Stimulated activated memory B cell treated with anti-CD40 and anti-IgM and Interleukin-4, amounts not matched to agents 10 μg/mL and 1 μg/mL and 100 μg/mL, for 72 hours (primary cell): Measurements from ENCODE around the gene CXorf49.
"Not testable (repeated sequence)": the region's sequence is repeated elsewhere in the genome, so short reads cannot be mapped to it uniquely, and the experiment has no call there.

Source experiments
- ATAC-seq: fragments of 150-1000 bp; cut with Tn5 transposase; 2 replicates; pipeline ENCODE4 v1.10.0; 2021
- H3K27ac Mint-ChIP-seq: one replicate; pipeline ENCODE4 v1.8.0; 2022; ENCODE audit warnings: mild to moderate bottlenecking, mixed read lengths
- H3K27me3 Mint-ChIP-seq: one replicate; pipeline ENCODE4 v1.8.0; 2022; ENCODE audit warnings: mixed read lengths
- H3K36me3 Mint-ChIP-seq: one replicate; pipeline ENCODE4 v1.8.0; 2022; ENCODE audit warnings: mixed read lengths
- H3K4me1 Mint-ChIP-seq: one replicate; pipeline ENCODE4 v1.8.0; 2022; ENCODE audit warnings: mixed read lengths
- H3K4me3 Mint-ChIP-seq: one replicate; pipeline ENCODE4 v1.8.0; 2022; ENCODE audit warnings: mild to moderate bottlenecking, moderate library complexity, mixed read lengths
- H3K9me3 Mint-ChIP-seq: one replicate; pipeline ENCODE4 v1.8.0; 2022; ENCODE audit warnings: mixed read lengths

The CXorf49 gene

GRCh38 chrX:71718185-71718584 lies at the start of gene CXorf49:
Gene CXorf49, minus strand, starts transcription at chrX:71718285. Its CDS starts 134 bp downstream, at chrX:71718151.
- H3K27ac Mint-ChIP-seq, H3K27me3 Mint-ChIP-seq, H3K36me3 Mint-ChIP-seq, H3K4me3 Mint-ChIP-seq, H3K4me1 Mint-ChIP-seq, ATAC-seq, H3K9me3 Mint-ChIP-seq: not testable (repeated sequence)

- not testable (repeated sequence) for H3K27me3 Mint-ChIP-seq, ATAC-seq, H3K36me3 Mint-ChIP-seq, H3K4me3 Mint-ChIP-seq, H3K9me3 Mint-ChIP-seq, H3K4me1 Mint-ChIP-seq, H3K27ac Mint-ChIP-seq
Observed at GRCh38 chrX:71767134-71767533, 49.0 kb upstream of the CXorf49 start.

- ATAC-seq: not testable (repeated sequence)
Observed at GRCh38 chrX:71765613-71766012, 47.5 kb upstream of the CXorf49 start.

GRCh38 chrX:71764832-71765231 lies 46.7 kb upstream of the CXorf49 start:
- H3K9me3 Mint-ChIP-seq, H3K27me3 Mint-ChIP-seq, H3K4me1 Mint-ChIP-seq, H3K4me3 Mint-ChIP-seq, H3K27ac Mint-ChIP-seq, H3K36me3 Mint-ChIP-seq, ATAC-seq: not testable (repeated sequence)

More at GRCh38 chrX:71765613-71766012, 47.5 kb upstream of the CXorf49 start:
- H3K4me3 Mint-ChIP-seq, H3K27ac Mint-ChIP-seq, H3K9me3 Mint-ChIP-seq, H3K36me3 Mint-ChIP-seq, H3K4me1 Mint-ChIP-seq, H3K27me3 Mint-ChIP-seq: not testable (repeated sequence)

GRCh38 chrX:71763049-71763448 lies 45.0 kb upstream of the CXorf49 start, which contains the start of gene CXorf49B:
Gene CXorf49B, plus strand, starts transcription at chrX:71763349. Its CDS starts 75 bp downstream, at chrX:71763424.
- H3K4me1 Mint-ChIP-seq, H3K27me3 Mint-ChIP-seq, H3K4me3 Mint-ChIP-seq, H3K36me3 Mint-ChIP-seq, H3K9me3 Mint-ChIP-seq, ATAC-seq, H3K27ac Mint-ChIP-seq: not testable (repeated sequence)

GRCh38 chrX:71760688-71761281 lies 42.7 kb upstream of the CXorf49 start:
- H3K4me1 Mint-ChIP-seq, H3K27ac Mint-ChIP-seq, H3K27me3 Mint-ChIP-seq, H3K36me3 Mint-ChIP-seq, H3K4me3 Mint-ChIP-seq, H3K9me3 Mint-ChIP-seq, ATAC-seq: not testable (repeated sequence)

GRCh38 chrX:71720289-71720886 lies 2.3 kb upstream of the CXorf49 start:
- H3K27ac Mint-ChIP-seq, H3K4me1 Mint-ChIP-seq, ATAC-seq, H3K4me3 Mint-ChIP-seq, H3K9me3 Mint-ChIP-seq, H3K27me3 Mint-ChIP-seq, H3K36me3 Mint-ChIP-seq: not testable (repeated sequence)

- H3K4me1 Mint-ChIP-seq, H3K4me3 Mint-ChIP-seq, H3K27me3 Mint-ChIP-seq, H3K36me3 Mint-ChIP-seq, ATAC-seq, H3K27ac Mint-ChIP-seq, H3K9me3 Mint-ChIP-seq: not testable (repeated sequence)
Observed at GRCh38 chrX:71719195-71719594, 1.1 kb upstream of the CXorf49 start.

GRCh38 chrX:71716323-71716722 lies 1.8 kb downstream of the CXorf49 start:
- H3K4me1 Mint-ChIP-seq, H3K4me3 Mint-ChIP-seq, H3K9me3 Mint-ChIP-seq, H3K36me3 Mint-ChIP-seq, ATAC-seq, H3K27ac Mint-ChIP-seq, H3K27me3 Mint-ChIP-seq: not testable (repeated sequence)

GRCh38 chrX:71715551-71715950 lies 2.5 kb downstream of the CXorf49 start:
- H3K36me3 Mint-ChIP-seq, H3K27ac Mint-ChIP-seq, H3K27me3 Mint-ChIP-seq, H3K4me3 Mint-ChIP-seq, H3K4me1 Mint-ChIP-seq, ATAC-seq, H3K9me3 Mint-ChIP-seq: not testable (repeated sequence)

- H3K27ac Mint-ChIP-seq, ATAC-seq, H3K9me3 Mint-ChIP-seq, H3K27me3 Mint-ChIP-seq, H3K4me3 Mint-ChIP-seq, H3K36me3 Mint-ChIP-seq, H3K4me1 Mint-ChIP-seq: not testable (repeated sequence)
Observed at GRCh38 chrX:71714064-71714463, 4.0 kb downstream of the CXorf49 start.

- H3K4me1 Mint-ChIP-seq, H3K27me3 Mint-ChIP-seq, H3K4me3 Mint-ChIP-seq, ATAC-seq, H3K9me3 Mint-ChIP-seq, H3K36me3 Mint-ChIP-seq, H3K27ac Mint-ChIP-seq: not testable (repeated sequence)
Observed at GRCh38 chrX:71702853-71703252, 15.2 kb downstream of the CXorf49 start.

GRCh38 chrX:71699023-71699344 lies 19.1 kb downstream of the CXorf49 start:
- not testable (repeated sequence) for H3K36me3 Mint-ChIP-seq, ATAC-seq, H3K27ac Mint-ChIP-seq, H3K9me3 Mint-ChIP-seq, H3K4me1 Mint-ChIP-seq, H3K4me3 Mint-ChIP-seq, H3K27me3 Mint-ChIP-seq

- not testable (repeated sequence) for H3K36me3 Mint-ChIP-seq, H3K4me3 Mint-ChIP-seq, H3K27me3 Mint-ChIP-seq, H3K4me1 Mint-ChIP-seq, H3K9me3 Mint-ChIP-seq, H3K27ac Mint-ChIP-seq, ATAC-seq
Observed at GRCh38 chrX:71698299-71699022, 19.6 kb downstream of the CXorf49 start.

GRCh38 chrX:71697466-71698298 lies 20.4 kb downstream of the CXorf49 start:
- not testable (repeated sequence) for H3K27ac Mint-ChIP-seq, H3K4me1 Mint-ChIP-seq, H3K36me3 Mint-ChIP-seq, H3K9me3 Mint-ChIP-seq, H3K27me3 Mint-ChIP-seq, ATAC-seq, H3K4me3 Mint-ChIP-seq
